ENCODE data around the gene ANKRD6. TPM values are rescaled to one million over a fixed set of nuclear protein-coding genes. Genes with fewer than 3 reads are reported as not detected.

The ANKRD6 gene
- total and polyA plus RNA-seq, 2 donors (not counting 3 experiments of a cell fraction or from before 2014, with no cell fraction given): 3.4 to 9.6 TPM

GRCh38 chr6:89501753-89502152, 68.8 kb downstream of the ANKRD6 start:
- TF ChIP-seq, protein P1, sequence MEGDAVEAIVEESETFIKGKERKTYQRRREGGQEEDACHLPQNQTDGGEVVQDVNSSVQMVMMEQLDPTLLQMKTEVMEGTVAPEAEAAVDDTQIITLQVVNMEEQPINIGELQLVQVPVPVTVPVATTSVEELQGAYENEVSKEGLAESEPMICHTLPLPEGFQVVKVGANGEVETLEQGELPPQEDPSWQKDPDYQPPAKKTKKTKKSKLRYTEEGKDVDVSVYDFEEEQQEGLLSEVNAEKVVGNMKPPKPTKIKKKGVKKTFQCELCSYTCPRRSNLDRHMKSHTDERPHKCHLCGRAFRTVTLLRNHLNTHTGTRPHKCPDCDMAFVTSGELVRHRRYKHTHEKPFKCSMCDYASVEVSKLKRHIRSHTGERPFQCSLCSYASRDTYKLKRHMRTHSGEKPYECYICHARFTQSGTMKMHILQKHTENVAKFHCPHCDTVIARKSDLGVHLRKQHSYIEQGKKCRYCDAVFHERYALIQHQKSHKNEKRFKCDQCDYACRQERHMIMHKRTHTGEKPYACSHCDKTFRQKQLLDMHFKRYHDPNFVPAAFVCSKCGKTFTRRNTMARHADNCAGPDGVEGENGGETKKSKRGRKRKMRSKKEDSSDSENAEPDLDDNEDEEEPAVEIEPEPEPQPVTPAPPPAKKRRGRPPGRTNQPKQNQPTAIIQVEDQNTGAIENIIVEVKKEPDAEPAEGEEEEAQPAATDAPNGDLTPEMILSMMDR (IDR thresholded peaks at IDR 0.05; ENCODE audit: extremely low read depth in 1 of 2, insufficient read depth in 1 of 2, low read depth in 1 of 2, low read length in 2 of 2): no peak
- TF ChIP-seq FOS (IDR thresholded peaks at IDR 0.05; ENCODE audit: borderline replicate concordance, insufficient read depth, low read length): no peak
- TF ChIP-seq POLR2AphosphoS5 (IDR thresholded peaks at IDR 0.05; ENCODE audit: insufficient read depth, low read depth, low read length): no peak
- TF ChIP-seq JUN (IDR thresholded peaks at IDR 0.05; ENCODE audit: borderline replicate concordance, insufficient read depth, insufficient read length, low read depth): no peak
- TF ChIP-seq, protein P2, sequence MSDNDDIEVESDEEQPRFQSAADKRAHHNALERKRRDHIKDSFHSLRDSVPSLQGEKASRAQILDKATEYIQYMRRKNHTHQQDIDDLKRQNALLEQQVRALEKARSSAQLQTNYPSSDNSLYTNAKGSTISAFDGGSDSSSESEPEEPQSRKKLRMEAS (IDR thresholded peaks at IDR 0.05; ENCODE audit: insufficient read depth, insufficient read length): no peak
- no peak for TF ChIP-seq MYC (IDR thresholded peaks at IDR 0.05; ENCODE audit: low read depth, low read length)
- no peak for TF ChIP-seq EZH2 (IDR thresholded peaks at IDR 0.05; ENCODE audit: borderline replicate concordance, low read depth, low read length, severe bottlenecking)
- no peak for TF ChIP-seq GATA2 (IDR thresholded peaks at IDR 0.05; ENCODE audit: insufficient read depth, insufficient read length, low read depth, low read length)
- no peak for TF ChIP-seq POLR2A (IDR thresholded peaks at IDR 0.05; ENCODE audit: low read depth, low read length)
- Histone ChIP-seq H3K36me3 (ENCODE audit: control insufficient read depth in 2 of 2, extremely low read depth in 1 of 2, insufficient read depth in 2 of 2, low read length in 2 of 2) (no peaks in the 10 kb centered on the region), H3K4me1 (ENCODE audit: control insufficient read depth, extremely low read depth, insufficient read depth, low read length) (no peaks in the 10 kb centered on the region), H3K9me3 (replicated peaks; ENCODE audit: control insufficient read depth, insufficient read depth, low read length) (no peaks in the 10 kb centered on the region), H3K27me3 (ENCODE audit: control insufficient read depth in 2 of 2, insufficient read depth in 2 of 2, low read length in 2 of 2) (peaks cover 1 to 7% of the 10 kb centered on the region in 2 experiments), H3K4me3 (replicated peaks in 1 of 3; ENCODE audit: insufficient read depth in 1 of 3, low read depth in 1 of 3, low read length in 3 of 3) (no peak overlapping the region), H3K79me2 (ENCODE audit: control insufficient read depth, insufficient read depth, low read length) (no peaks in the 10 kb centered on the region), H4K20me1 (replicated peaks; ENCODE audit: control insufficient read depth, extremely low read depth, insufficient read depth, low read length) (no peaks in the 10 kb centered on the region), H3K27ac (ENCODE audit: insufficient read depth, low read depth, low read length) (no peak overlapping the region), H2AFZ (ENCODE audit: low read depth, low read length) (no peak overlapping the region), H3K9me1 (replicated peaks; ENCODE audit: control insufficient read depth, extremely low read depth, insufficient read depth, low read length) (no peaks in the 10 kb centered on the region), H3K4me2 (ENCODE audit: insufficient read depth, low read length) (no peak overlapping the region), H3K9ac (replicated peaks; ENCODE audit: extremely low read depth, insufficient read depth, low read length) (no peak overlapping the region)
- intact Hi-C loops (cut with micrococcal nuclease) (no loop called here), dilution Hi-C loops (cut with MboI; ENCODE audit: extremely low pct_ligation_motif_present, low sequenced_read_pairs) (no loop called here)
- ChIA-PET POLR2A (no interaction called here), CTCF (no interaction called here)
- FAIRE-seq (no peak), DNase-seq (ENCODE audit: low read depth, low spot score) (no peak)
- no TSS peak for BruUV-seq (replicated peaks)
